Thyroid gland (tissue), 4 donors: Measurements from ENCODE around the gene MITF. TPM values are rescaled to one million over a fixed set of nuclear protein-coding genes. Genes with fewer than 3 reads are reported as not detected.

ENCODE experiments used
- DNase-seq, 2 donors: peaks; one replicate each; pipeline ENCODE4 v3.0.0-alpha.2; 2019
- H3K27ac ChIP-seq, 3 donors: fragments of 200-600 bp; sonication (generic); 1 replicate in 2 of 3; 2 replicates in 1 of 3; pipeline ENCODE4 v1.5.1; 2016 to 2019; ENCODE audit warnings: mild to moderate bottlenecking in 1 of 3, moderate library complexity in 1 of 3
- H3K27me3 ChIP-seq: fragments of 200-600 bp; sonication (generic); one replicate; pipeline ENCODE4 v1.5.1; 2019
- H3K36me3 ChIP-seq, 2 donors: fragments of 200-600 bp; sonication (generic); one replicate each; pipeline ENCODE4 v1.5.1; 2016 to 2019
- H3K4me1 ChIP-seq, 2 donors: fragments of 200-600 bp; sonication (generic); one replicate each; pipeline ENCODE4 v1.5.1; 2017 to 2019
- H3K4me3 ChIP-seq, 3 donors: fragments of 200-600 bp; sonication (generic); replicated peaks in 1 of 3; 1 replicate in 2 of 3; 2 replicates in 1 of 3; pipeline ENCODE4 v1.5.1; 2016; ENCODE audit warnings: mild to moderate bottlenecking in 1 of 3
- H3K9me3 ChIP-seq: fragments of 200-600 bp; sonication (generic); one replicate; pipeline ENCODE4 v1.5.1; 2017
- CTCF ChIP-seq, 6 experiments: fragments of 200-600 bp in 3 of 6; fragments of 450-650 bp in 3 of 6; sonication (generic) in 3 of 6; IDR thresholded peaks; one replicate each; pipeline ENCODE4 v1.5.1; 2016 to 2019; ENCODE audit warnings: antibody characterized with exemption in 6 of 6, mild to moderate bottlenecking in 2 of 6, inconsistent platforms in 1 of 6, moderate library complexity in 1 of 6
- POLR2A ChIP-seq, 2 donors: fragments of 450-650 bp; IDR thresholded peaks; one replicate each; pipeline ENCODE4 v1.6.1; 2017; ENCODE audit warnings: antibody characterized with exemption in 2 of 2, mild to moderate bottlenecking in 2 of 2, moderate library complexity in 1 of 2
- WGBS, 2 donors: methylation state at CpG; one replicate each; pipeline ENCODE4 v1.1.5; 2017; 5-methylcytosine and 5-hydroxymethylcytosine counted together
- intact Hi-C: fragments of 100-400 bp; cut with DNase I; formaldehyde crosslinking; loops from one replicate; pipeline ENCODE4 v1.15.1; 2023
- total RNA-seq, 4 donors: library from RNA; depleted of rRNA; stranded (reverse); fragments of >200 nt; gene quantifications; one replicate each; pipeline ENCODE4 v1.2.3, GENCODE V29; 2016

Gene MITF
- total RNA-seq, 4 donors from 2014 or later, result 22.4 to 52.1 (median 26.4) TPM

GRCh38 chr3:69700949-69701348 is 38.3 kb upstream of the MITF start:
- TF ChIP-seq CTCF (IDR thresholded peaks at IDR 0.05) (no peak), POLR2A (IDR thresholded peaks at IDR 0.05) (no peak)
- WGBS, 2 donors, result 87 to 100% methylated on average over 1 of the region's 1 CpG

GRCh38 chr3:69710153-69710977 is 28.9 kb upstream of the MITF start:
- Histone ChIP-seq H3K27ac (no peak overlapping the region), H3K4me3 (no peak overlapping the region), H3K36me3 (no peaks in the 10 kb centered on the region), H3K4me1 (no peaks in the 10 kb centered on the region), H3K9me3 (no peaks in the 10 kb centered on the region), H3K27me3 (no peaks in the 10 kb centered on the region)
- TF ChIP-seq POLR2A (IDR thresholded peaks at IDR 0.05), result no peak
- TF ChIP-seq CTCF (IDR thresholded peaks at IDR 0.05), result no peak
- intact Hi-C loops, result no loop called here
- no peak for DNase-seq
- WGBS, 2 donors, result 80 to 82% methylated on average over 4 of the region's 4 CpGs

More at GRCh38 chr3:69700949-69701348, 38.3 kb upstream of the MITF start:
- H3K27me3 ChIP-seq, result no peaks in the 10 kb centered on the region
- H3K4me3 ChIP-seq, result no peak overlapping the region
- H3K27ac ChIP-seq, result no peak overlapping the region
- intact Hi-C loops, result no loop called here
- no peak for DNase-seq
- peaks cover 0 to 3% of the 10 kb centered on the region in 2 donors for H3K4me1 ChIP-seq
- H3K9me3 ChIP-seq, result no peaks in the 10 kb centered on the region
- H3K36me3 ChIP-seq, result no peaks in the 10 kb centered on the region

- no peak for DNase-seq
- H3K27me3 ChIP-seq, result no peaks in the 10 kb centered on the region
- no peak overlapping the region for H3K27ac ChIP-seq
- no peaks in the 10 kb centered on the region for H3K4me1 ChIP-seq
- H3K4me3 ChIP-seq, result no peak overlapping the region
- TF ChIP-seq POLR2A (IDR thresholded peaks at IDR 0.05) (no peak), CTCF (IDR thresholded peaks at IDR 0.05) (no peak)
- H3K36me3 ChIP-seq, result no peaks in the 10 kb centered on the region
- 70 to 71% methylated on average over 5 of the region's 5 CpGs for WGBS, 2 donors
- intact Hi-C loops, result no loop called here
- H3K9me3 ChIP-seq, result no peaks in the 10 kb centered on the region
Measured at GRCh38 chr3:69712269-69712668, 27.0 kb upstream of the MITF start.

GRCh38 chr3:69712933-69713332 is 26.3 kb upstream of the MITF start:
- no peaks in the 10 kb centered on the region for H3K4me1 ChIP-seq
- H3K9me3 ChIP-seq, result no peaks in the 10 kb centered on the region
- no peak overlapping the region for H3K4me3 ChIP-seq
- no peaks in the 10 kb centered on the region for H3K27me3 ChIP-seq
- H3K27ac ChIP-seq, result no peak overlapping the region
- TF ChIP-seq POLR2A (IDR thresholded peaks at IDR 0.05) (no peak), CTCF (IDR thresholded peaks at IDR 0.05) (no peak)
- WGBS, 2 donors, result 82 to 84% methylated on average over 4 of the region's 4 CpGs
- intact Hi-C loops, result no loop called here
- no peak for DNase-seq
- H3K36me3 ChIP-seq, result no peaks in the 10 kb centered on the region

GRCh38 chr3:69715204-69715603 is 24.1 kb upstream of the MITF start:
- intact Hi-C loops, result no loop called here
- TF ChIP-seq POLR2A (IDR thresholded peaks at IDR 0.05) (no peak), CTCF (IDR thresholded peaks at IDR 0.05) (no peak)
- H3K4me1 ChIP-seq, result no peaks in the 10 kb centered on the region

More at GRCh38 chr3:69715204-69715603, 24.1 kb upstream of the MITF start:
- Histone ChIP-seq H3K36me3 (no peaks in the 10 kb centered on the region), H3K27me3 (no peaks in the 10 kb centered on the region), H3K27ac (no peak overlapping the region), H3K4me3 (no peak overlapping the region), H3K9me3 (no peaks in the 10 kb centered on the region)
- WGBS, 2 donors, result 97 to 100% methylated on average over 1 of the region's 1 CpG
- DNase-seq, result no peak
